Cardiac fibroblast (primary cell): ENCODE measurements around the gene TNFRSF21.

Experiments
- DNase-seq, 2 donors: peaks; one replicate each; pipeline versions ENCODE4 v3.0.0 to v3.0.0-alpha.2; 2010; ENCODE audit warnings: low read depth in 2 of 2
- H3K4me3 ChIP-seq, 2 donors: replicated peaks in 1 of 2; 1 replicate in 1 of 2; 2 replicates in 1 of 2; pipeline ENCODE4 v1.5.1; 2011; ENCODE audit warnings: low read depth in 2 of 2, low read length in 2 of 2, mild to moderate bottlenecking in 2 of 2, moderate library complexity in 1 of 2
- CTCF ChIP-seq: IDR thresholded peaks from one replicate; pipeline ENCODE4 v1.5.1; 2011; ENCODE audit warnings: low read depth, mild to moderate bottlenecking, low read length, inconsistent platforms

Gene TNFRSF21

GRCh38 chr6:47352194-47352920, 42.7 kb upstream of the TNFRSF21 start:
- peak; percentile 9 to 11 for DNase-seq
- no peak overlapping the region for H3K4me3 ChIP-seq
- TF ChIP-seq CTCF = no peak

- TF ChIP-seq CTCF = no peak
- DNase-seq = no peak
- no peak overlapping the region for H3K4me3 ChIP-seq
These were observed 41.9 kb upstream of the TNFRSF21 start for GRCh38 chr6:47351621-47352020.

GRCh38 chr6:47349931-47350330, 40.2 kb upstream of the TNFRSF21 start:
- H3K4me3 ChIP-seq = no peak overlapping the region
- peak in 1 of 2 donors; percentile 13 for DNase-seq
- TF ChIP-seq CTCF = no peak

GRCh38 chr6:47348316-47348863, 38.7 kb upstream of the TNFRSF21 start:
- H3K4me3 ChIP-seq = no peak overlapping the region
- TF ChIP-seq CTCF = no peak
- no peak for DNase-seq

GRCh38 chr6:47345761-47346160, 36.1 kb upstream of the TNFRSF21 start:
- no peak for TF ChIP-seq CTCF
- DNase-seq = no peak
- H3K4me3 ChIP-seq = no peak overlapping the region

- no peak for TF ChIP-seq CTCF
- no peak for DNase-seq
- H3K4me3 ChIP-seq = no peak overlapping the region
These were observed 34.3 kb upstream of the TNFRSF21 start for GRCh38 chr6:47344022-47344421.
